Measurements from ENCODE around the gene FRAT1.

FRAT1 gene

GRCh38 chr10:97307866-97308780 is 10.9 kb upstream of the FRAT1 start:
- no peak overlapping the region for H3K4me3 ChIP-seq (ENCODE audit: low read depth, low read length)

- H3K4me3 ChIP-seq (ENCODE audit: low read depth, low read length) = no peak overlapping the region
Observed at GRCh38 chr10:97311111-97311626, 7.9 kb upstream of the FRAT1 start.

GRCh38 chr10:97312897-97313296 is 6.2 kb upstream of the FRAT1 start:
- H3K4me3 ChIP-seq (ENCODE audit: low read depth, low read length) = no peak overlapping the region

- H3K4me3 ChIP-seq (ENCODE audit: low read depth, low read length) = no peak overlapping the region
Observed at GRCh38 chr10:97314671-97315070, 4.4 kb upstream of the FRAT1 start.

- H3K4me3 ChIP-seq (ENCODE audit: low read depth, low read length) = peak overlapping the region; percentile 72
Observed at GRCh38 chr10:97319671-97320479, 804 bp downstream of the FRAT1 start.

GRCh38 chr10:97320480-97321031 is 1.5 kb downstream of the FRAT1 start:
- H3K4me3 ChIP-seq (ENCODE audit: low read depth, low read length) = peak overlapping the region; percentile 72

GRCh38 chr10:97321032-97321803 is 2.1 kb downstream of the FRAT1 start:
- peak overlapping the region; percentile 72 for H3K4me3 ChIP-seq (ENCODE audit: low read depth, low read length)

- no peak overlapping the region for H3K4me3 ChIP-seq (ENCODE audit: low read depth, low read length)
Observed at GRCh38 chr10:97321804-97322190, 2.7 kb downstream of the FRAT1 start.

GRCh38 chr10:97323501-97323900 is 4.4 kb downstream of the FRAT1 start:
- H3K4me3 ChIP-seq (ENCODE audit: low read depth, low read length) = no peak overlapping the region

- H3K4me3 ChIP-seq (ENCODE audit: low read depth, low read length) = no peak overlapping the region
Observed at GRCh38 chr10:97325754-97326153, 6.7 kb downstream of the FRAT1 start.

- no peak overlapping the region for H3K4me3 ChIP-seq (ENCODE audit: low read depth, low read length)
Observed at GRCh38 chr10:97327348-97328294, 8.6 kb downstream of the FRAT1 start.

- no peak overlapping the region for H3K4me3 ChIP-seq (ENCODE audit: low read depth, low read length)
Observed at GRCh38 chr10:97328646-97329453, 9.8 kb downstream of the FRAT1 start.

GRCh38 chr10:97329766-97330165 is 10.7 kb downstream of the FRAT1 start:
- no peak overlapping the region for H3K4me3 ChIP-seq (ENCODE audit: low read depth, low read length)

GRCh38 chr10:97331153-97331703 is 12.2 kb downstream of the FRAT1 start:
- H3K4me3 ChIP-seq (ENCODE audit: low read depth, low read length) = no peak overlapping the region

GRCh38 chr10:97332591-97333350 is 13.7 kb downstream of the FRAT1 start:
- H3K4me3 ChIP-seq (ENCODE audit: low read depth, low read length) = peak overlapping the region; percentile 77

GRCh38 chr10:97333351-97333600 is 14.2 kb downstream of the FRAT1 start:
- H3K4me3 ChIP-seq (ENCODE audit: low read depth, low read length) = peak overlapping the region; percentile 77

- H3K4me3 ChIP-seq (ENCODE audit: low read depth, low read length) = peak overlapping the region; percentile 77
Observed at GRCh38 chr10:97333601-97334369, 14.7 kb downstream of the FRAT1 start.
